Adrenal gland (tissue), 5 donors: Measurements from ENCODE around the gene PODNL1.

Source experiments
- POLR2A ChIP-seq, 2 donors: fragments of 450-650 bp; IDR thresholded peaks; one replicate each; pipeline ENCODE4 v1.6.1; 2017; ENCODE audit warnings: antibody characterized with exemption in 2 of 2, mild to moderate bottlenecking in 2 of 2, moderate library complexity in 1 of 2
- TF ChIP-seq, protein P1 (sequence below), 6 experiments: fragments of 450-650 bp in 4 of 6; fragments of 200-600 bp in 2 of 6; sonication (generic) in 1 of 6; IDR thresholded peaks; 1 replicate in 5 of 6; 2 replicates in 1 of 6; pipeline versions ENCODE4 v1.5.1 to v1.8.0; 2016 to 2021; ENCODE audit warnings: antibody characterized with exemption in 6 of 6, mild to moderate bottlenecking in 2 of 6, moderate library complexity in 1 of 6
- donor health status: DM: no; HTN: no; CAD: no.

DNA sequence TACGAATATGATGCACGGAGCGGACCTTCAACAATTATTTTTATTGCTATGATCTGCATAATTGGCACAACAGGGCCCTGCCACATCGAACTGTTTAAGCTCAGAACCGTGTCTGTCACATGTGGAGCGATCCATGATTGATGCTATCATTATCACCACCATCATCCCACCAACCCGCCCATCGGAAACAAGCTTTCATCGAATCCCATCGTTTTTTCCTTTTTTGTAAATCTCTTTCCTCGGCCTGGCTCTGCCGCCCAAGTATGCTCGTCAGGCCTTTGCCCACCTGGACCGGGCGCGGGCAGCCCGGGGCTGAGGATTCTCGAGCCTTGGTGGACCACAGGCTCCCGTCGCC, 13.6 kb upstream of the PODNL1 start:
- no peak for TF ChIP-seq POLR2A (IDR thresholded peaks at IDR 0.05)
- TF ChIP-seq, protein P1, sequence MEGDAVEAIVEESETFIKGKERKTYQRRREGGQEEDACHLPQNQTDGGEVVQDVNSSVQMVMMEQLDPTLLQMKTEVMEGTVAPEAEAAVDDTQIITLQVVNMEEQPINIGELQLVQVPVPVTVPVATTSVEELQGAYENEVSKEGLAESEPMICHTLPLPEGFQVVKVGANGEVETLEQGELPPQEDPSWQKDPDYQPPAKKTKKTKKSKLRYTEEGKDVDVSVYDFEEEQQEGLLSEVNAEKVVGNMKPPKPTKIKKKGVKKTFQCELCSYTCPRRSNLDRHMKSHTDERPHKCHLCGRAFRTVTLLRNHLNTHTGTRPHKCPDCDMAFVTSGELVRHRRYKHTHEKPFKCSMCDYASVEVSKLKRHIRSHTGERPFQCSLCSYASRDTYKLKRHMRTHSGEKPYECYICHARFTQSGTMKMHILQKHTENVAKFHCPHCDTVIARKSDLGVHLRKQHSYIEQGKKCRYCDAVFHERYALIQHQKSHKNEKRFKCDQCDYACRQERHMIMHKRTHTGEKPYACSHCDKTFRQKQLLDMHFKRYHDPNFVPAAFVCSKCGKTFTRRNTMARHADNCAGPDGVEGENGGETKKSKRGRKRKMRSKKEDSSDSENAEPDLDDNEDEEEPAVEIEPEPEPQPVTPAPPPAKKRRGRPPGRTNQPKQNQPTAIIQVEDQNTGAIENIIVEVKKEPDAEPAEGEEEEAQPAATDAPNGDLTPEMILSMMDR (IDR thresholded peaks at IDR 0.05) = no peak
